Choroid plexus epithelial cell (primary cell): ENCODE results near the gene DNAH1.

Experiments used
- DNase-seq: peaks from one replicate; pipeline ENCODE4 v3.0.0-alpha.2; 2010; ENCODE audit warnings: low read depth
- H3K4me3 ChIP-seq: 2 replicates; pipeline ENCODE4 v1.5.1; 2011; ENCODE audit warnings: low read depth, mild to moderate bottlenecking, control low read depth, low read length, moderate library complexity
- TF ChIP-seq, protein P1 (sequence below): conservative IDR thresholded peaks from 2 replicates; pipeline ENCODE4 v1.5.1; 2011; ENCODE audit warnings: low read depth, mild to moderate bottlenecking, control low read depth, inconsistent platforms, low read length, moderate library complexity

Gene DNAH1

DNA sequence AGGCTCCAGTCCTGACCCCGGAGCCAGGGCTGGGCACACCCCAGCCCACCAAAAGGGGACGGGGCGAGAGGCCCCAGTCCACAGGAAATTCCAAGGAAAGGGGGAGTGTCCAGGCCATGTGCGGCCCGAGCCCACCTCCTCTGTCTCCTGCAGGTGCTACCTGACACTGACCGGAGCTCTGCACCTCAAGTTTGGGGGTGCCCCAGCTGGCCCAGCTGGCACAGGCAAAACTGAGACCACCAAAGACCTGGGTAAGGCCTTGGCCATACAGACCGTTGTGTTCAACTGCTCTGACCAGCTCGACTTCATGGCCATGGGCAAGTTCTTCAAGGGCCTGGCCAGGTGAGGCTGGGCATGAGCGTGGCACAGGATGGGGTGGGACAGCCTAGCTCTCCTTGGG lies 44.9 kb downstream of the DNAH1 start:
- H3K4me3 ChIP-seq, result no peak overlapping the region
- no peak for DNase-seq
- TF ChIP-seq, protein P1, sequence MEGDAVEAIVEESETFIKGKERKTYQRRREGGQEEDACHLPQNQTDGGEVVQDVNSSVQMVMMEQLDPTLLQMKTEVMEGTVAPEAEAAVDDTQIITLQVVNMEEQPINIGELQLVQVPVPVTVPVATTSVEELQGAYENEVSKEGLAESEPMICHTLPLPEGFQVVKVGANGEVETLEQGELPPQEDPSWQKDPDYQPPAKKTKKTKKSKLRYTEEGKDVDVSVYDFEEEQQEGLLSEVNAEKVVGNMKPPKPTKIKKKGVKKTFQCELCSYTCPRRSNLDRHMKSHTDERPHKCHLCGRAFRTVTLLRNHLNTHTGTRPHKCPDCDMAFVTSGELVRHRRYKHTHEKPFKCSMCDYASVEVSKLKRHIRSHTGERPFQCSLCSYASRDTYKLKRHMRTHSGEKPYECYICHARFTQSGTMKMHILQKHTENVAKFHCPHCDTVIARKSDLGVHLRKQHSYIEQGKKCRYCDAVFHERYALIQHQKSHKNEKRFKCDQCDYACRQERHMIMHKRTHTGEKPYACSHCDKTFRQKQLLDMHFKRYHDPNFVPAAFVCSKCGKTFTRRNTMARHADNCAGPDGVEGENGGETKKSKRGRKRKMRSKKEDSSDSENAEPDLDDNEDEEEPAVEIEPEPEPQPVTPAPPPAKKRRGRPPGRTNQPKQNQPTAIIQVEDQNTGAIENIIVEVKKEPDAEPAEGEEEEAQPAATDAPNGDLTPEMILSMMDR, result no peak

DNA sequence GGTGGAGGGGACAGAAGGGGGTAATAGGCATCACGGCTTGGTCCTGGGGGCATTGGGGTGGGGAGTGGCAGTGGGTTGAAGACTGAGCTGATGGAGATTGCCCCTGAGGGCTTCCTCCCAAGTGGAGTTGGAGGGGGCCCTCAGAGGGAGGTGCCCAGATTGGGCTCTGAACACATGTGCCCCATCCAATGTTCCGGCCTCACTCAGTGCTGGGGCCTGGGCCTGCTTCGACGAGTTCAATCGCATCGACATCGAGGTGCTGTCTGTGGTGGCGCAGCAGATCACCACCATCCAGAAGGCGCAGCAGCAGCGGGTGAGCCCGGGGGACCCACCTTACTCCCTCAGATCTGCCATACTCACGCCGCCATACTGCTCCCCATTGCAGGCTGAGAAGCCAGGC lies 45.3 kb downstream of the DNAH1 start:
- DNase-seq, result no peak
- TF ChIP-seq, protein P1, result no peak
- H3K4me3 ChIP-seq, result no peak overlapping the region

DNA sequence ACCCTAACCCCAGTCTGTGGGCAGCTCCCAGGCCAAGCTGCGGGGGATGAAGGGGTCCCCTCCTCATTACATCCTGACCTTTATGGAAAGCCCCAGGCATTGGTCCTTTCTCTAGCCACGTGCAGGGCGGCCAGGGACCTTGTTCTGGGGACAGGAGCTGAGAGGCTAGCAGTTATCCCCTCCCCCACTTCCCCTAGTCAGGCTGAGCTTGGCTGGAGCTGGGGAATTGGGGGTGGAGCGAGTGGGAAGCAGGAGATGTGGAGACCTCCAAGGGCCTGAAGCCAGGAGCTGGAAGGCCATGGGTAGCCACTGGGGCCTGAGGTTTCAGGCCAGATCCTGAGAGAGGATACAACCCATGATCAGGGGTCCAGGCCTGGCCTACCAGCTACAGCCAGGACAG lies 45.8 kb downstream of the DNAH1 start:
- TF ChIP-seq, protein P1, result no peak
- H3K4me3 ChIP-seq, result no peak overlapping the region

DNA sequence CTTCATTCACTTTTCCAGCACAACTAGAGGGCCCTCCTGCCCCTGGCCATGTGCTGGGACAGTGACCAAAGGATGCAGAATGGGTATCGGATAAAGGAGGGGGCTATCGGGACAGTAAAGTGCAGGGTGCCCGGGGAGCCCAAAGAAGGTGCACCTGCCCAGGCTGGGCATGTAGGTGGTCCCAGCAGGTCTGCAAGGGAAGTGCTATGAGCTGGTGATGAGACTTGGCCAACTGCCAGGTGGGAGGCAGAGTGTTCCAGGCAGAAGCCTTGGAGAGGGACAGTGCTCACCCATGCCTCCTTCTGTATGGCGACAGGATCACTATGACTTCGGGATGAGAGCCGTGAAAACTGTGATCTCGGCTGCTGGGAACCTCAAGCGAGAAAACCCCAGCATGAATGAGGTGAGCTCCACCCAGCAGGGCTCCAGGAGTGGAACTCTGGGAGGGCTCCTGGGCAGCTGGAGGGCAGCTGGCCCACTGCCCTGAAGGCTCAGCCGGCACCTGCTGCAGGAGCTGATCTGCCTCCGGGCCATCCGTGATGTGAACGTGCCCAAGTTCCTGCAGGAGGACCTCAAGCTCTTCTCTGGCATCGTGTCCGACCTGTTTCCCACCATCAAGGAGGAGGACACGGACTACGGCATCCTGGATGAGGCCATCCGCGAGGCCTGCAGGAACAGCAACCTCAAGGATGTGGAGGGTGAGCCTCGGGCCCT lies 48.4 kb downstream of the DNAH1 start:
- TF ChIP-seq, protein P1, result no peak
- H3K4me3 ChIP-seq, result no peak overlapping the region
- no peak for DNase-seq

More for the DNA sequence above, 45.8 kb downstream of the DNAH1 start:
- no peak for DNase-seq

DNA sequence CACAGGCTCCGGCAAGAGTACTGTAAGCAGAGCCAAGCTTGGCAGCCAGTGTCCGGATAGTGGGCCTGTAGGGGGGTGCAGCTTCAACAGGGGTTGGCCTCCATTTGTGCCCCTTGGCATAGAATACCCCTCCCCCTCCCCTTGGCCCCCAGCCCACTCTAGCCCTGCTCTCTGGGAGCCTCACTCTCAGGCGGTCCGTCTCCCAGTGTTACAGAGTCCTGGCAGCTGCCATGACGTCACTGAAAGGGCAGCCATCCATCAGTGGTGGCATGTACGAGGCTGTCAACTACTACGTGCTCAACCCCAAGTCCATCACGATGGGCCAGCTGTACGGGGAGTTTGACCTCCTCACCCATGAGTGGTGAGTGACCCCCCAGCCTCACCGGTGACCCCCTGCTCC lies 50.4 kb downstream of the DNAH1 start:
- H3K4me3 ChIP-seq, result no peak overlapping the region
- TF ChIP-seq, protein P1, result no peak
- no peak for DNase-seq

DNA sequence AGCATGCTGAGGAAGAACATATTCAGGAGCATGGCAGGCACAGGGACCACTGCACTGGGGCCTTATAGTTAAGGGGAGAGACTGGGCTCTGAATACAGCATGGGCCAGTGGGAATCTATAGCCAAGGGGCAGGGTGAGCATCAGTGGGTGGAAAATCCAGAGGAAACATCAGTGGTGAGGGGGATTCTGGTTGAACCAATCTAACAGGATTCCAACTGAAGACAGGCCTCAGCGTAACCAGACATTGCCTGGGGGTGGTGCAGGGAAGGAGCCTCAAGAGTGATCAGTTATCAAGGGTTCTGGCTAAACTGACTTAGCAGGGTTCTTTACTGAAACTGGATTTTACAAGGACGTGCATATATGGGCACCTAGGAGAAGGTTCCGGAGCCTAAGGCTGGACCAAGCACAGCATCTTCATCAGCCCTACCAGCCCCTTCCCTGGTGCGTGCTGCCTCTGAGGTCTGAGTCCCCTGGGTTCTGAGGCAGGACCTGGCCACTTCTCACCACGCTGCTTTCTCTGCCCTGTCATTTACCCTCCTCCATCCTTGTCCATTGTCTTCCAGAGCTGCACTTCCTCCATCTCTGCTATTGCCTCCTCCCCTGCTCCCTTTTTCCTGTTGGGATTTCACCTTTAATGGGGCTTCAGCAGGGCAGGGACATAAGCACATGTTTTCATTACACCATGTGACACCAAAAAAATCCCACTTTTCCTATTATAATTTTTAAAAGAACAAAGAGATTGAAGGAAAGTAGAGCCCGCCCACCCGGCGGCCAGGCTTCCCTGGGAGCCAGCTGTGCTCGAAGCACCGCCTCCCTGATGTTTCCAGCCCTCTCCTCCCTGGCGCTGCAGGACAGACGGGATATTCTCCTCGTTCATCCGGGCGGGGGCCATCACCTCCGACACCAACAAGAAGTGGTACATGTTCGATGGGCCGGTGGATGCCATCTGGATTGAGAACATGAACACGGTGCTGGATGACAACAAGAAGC lies 52.1 kb downstream of the DNAH1 start:
- TF ChIP-seq, protein P1, result no peak
- no peak overlapping the region for H3K4me3 ChIP-seq
- DNase-seq, result no peak
